HepG2 (cell line): Measurements from ENCODE around the gene PEX10.

Source experiments
- CENPT ChIP-seq: sonication (generic); formaldehyde crosslinking; IDR thresholded peaks from 2 replicates; pipeline ENCODE4 v1.8.0; 2022; ENCODE audit warnings: low read depth, mild to moderate bottlenecking, moderate library complexity, missing genetic modification reagents
- HDAC2 ChIP-seq: sonication (generic); formaldehyde crosslinking; IDR thresholded peaks from 2 replicates; pipeline ENCODE4 v1.4.0; 2020; ENCODE audit warnings: missing genetic modification reagents
- JUND ChIP-seq: sonication (generic); formaldehyde crosslinking; IDR thresholded peaks from 2 replicates; pipeline ENCODE4 v1.8.0; 2022; ENCODE audit warnings: mild to moderate bottlenecking, missing genetic modification reagents
- MLLT10 ChIP-seq: sonication (generic); formaldehyde crosslinking; IDR thresholded peaks from 2 replicates; pipeline ENCODE4 v1.4.0; 2020; ENCODE audit warnings: missing genetic modification reagents
- MTF1 ChIP-seq: sonication (generic); formaldehyde crosslinking; IDR thresholded peaks from 2 replicates; pipeline ENCODE4 v1.5.0; 2020; ENCODE audit warnings: missing genetic modification reagents
- MYC ChIP-seq: sonication (generic); formaldehyde crosslinking; IDR thresholded peaks from 2 replicates; pipeline ENCODE4 v1.9.0; 2021; ENCODE audit warnings: missing genetic modification reagents, borderline replicate concordance
- NFRKB ChIP-seq: fragments of 450-650 bp; IDR thresholded peaks from 2 replicates; pipeline ENCODE4 v1.6.1; 2017
- NR1H2 ChIP-seq: sonication (generic); formaldehyde crosslinking; IDR thresholded peaks from 2 replicates; pipeline ENCODE4 v1.8.1; 2022; ENCODE audit warnings: low read depth, missing genetic modification reagents, borderline replicate concordance
- SIN3A ChIP-seq: IDR thresholded peaks from 2 replicates; pipeline ENCODE4 v1.6.1; 2011; ENCODE audit warnings: low read depth, mild to moderate bottlenecking, control low read depth, low read length, borderline replicate concordance
- TF ChIP-seq, protein P1 (sequence below): sonication (generic); formaldehyde crosslinking; IDR thresholded peaks from 2 replicates; pipeline ENCODE4 v1.5.1; 2020; ENCODE audit warnings: mild to moderate bottlenecking, missing genetic modification reagents, moderate library complexity
- TF ChIP-seq, protein P2 (sequence below): sonication (generic); formaldehyde crosslinking; IDR thresholded peaks from 2 replicates; pipeline ENCODE4 v1.4.0; 2020; ENCODE audit warnings: mild to moderate bottlenecking, missing genetic modification reagents
- TF ChIP-seq, protein P3 (sequence below): fragments of 450-650 bp; IDR thresholded peaks from 2 replicates; pipeline ENCODE4 v1.6.1; 2017; ENCODE audit warnings: mild to moderate bottlenecking
- TF ChIP-seq, protein P4 (sequence below): sonication (generic); formaldehyde crosslinking; IDR thresholded peaks from 2 replicates; pipeline ENCODE4 v1.4.0; 2020; ENCODE audit warnings: missing genetic modification reagents
- TF ChIP-seq, protein P5 (sequence below): sonication (generic); formaldehyde crosslinking; IDR thresholded peaks from 2 replicates; pipeline ENCODE4 v1.4.0; 2020; ENCODE audit warnings: missing genetic modification reagents

DNA sequence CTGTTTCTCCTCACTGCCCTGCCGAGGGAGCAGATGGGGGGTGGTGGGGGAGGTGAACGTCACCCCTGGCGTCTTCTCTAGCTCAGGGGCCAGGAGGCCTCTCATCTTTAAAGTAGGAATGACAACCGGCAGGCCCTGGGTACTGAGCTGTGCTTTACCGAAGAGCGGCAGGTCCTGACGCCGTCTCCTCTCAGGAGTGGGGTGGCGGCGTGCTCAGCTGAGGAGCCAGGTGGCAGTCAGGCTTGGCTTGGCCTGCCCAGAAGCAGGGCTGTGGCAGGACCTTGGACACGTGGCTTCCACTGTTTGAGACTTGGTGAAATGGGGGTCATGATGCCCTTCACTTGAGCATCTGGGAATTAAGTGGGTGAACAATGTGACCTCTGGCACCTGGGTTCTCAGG lies 17.6 kb downstream of the PEX10 start:
- TF ChIP-seq HDAC2 (CRISPR knock-in tag) (no peak), SIN3A (no peak), NR1H2 (CRISPR knock-in tag) (no peak), CENPT (CRISPR knock-in tag) (no peak), MLLT10 (CRISPR knock-in tag) (no peak), NFRKB (no peak), MTF1 (CRISPR knock-in tag) (no peak), MYC (CRISPR knock-in tag) (no peak), JUND (CRISPR knock-in tag) (no peak)
- TF ChIP-seq, protein P1, sequence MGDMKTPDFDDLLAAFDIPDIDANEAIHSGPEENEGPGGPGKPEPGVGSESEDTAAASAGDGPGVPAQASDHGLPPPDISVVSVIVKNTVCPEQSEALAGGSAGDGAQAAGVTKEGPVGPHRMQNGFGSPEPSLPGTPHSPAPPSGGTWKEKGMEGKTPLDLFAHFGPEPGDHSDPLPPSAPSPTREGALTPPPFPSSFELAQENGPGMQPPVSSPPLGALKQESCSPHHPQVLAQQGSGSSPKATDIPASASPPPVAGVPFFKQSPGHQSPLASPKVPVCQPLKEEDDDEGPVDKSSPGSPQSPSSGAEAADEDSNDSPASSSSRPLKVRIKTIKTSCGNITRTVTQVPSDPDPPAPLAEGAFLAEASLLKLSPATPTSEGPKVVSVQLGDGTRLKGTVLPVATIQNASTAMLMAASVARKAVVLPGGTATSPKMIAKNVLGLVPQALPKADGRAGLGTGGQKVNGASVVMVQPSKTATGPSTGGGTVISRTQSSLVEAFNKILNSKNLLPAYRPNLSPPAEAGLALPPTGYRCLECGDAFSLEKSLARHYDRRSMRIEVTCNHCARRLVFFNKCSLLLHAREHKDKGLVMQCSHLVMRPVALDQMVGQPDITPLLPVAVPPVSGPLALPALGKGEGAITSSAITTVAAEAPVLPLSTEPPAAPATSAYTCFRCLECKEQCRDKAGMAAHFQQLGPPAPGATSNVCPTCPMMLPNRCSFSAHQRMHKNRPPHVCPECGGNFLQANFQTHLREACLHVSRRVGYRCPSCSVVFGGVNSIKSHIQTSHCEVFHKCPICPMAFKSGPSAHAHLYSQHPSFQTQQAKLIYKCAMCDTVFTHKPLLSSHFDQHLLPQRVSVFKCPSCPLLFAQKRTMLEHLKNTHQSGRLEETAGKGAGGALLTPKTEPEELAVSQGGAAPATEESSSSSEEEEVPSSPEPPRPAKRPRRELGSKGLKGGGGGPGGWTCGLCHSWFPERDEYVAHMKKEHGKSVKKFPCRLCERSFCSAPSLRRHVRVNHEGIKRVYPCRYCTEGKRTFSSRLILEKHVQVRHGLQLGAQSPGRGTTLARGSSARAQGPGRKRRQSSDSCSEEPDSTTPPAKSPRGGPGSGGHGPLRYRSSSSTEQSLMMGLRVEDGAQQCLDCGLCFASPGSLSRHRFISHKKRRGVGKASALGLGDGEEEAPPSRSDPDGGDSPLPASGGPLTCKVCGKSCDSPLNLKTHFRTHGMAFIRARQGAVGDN, result no peak
- TF ChIP-seq, protein P2, sequence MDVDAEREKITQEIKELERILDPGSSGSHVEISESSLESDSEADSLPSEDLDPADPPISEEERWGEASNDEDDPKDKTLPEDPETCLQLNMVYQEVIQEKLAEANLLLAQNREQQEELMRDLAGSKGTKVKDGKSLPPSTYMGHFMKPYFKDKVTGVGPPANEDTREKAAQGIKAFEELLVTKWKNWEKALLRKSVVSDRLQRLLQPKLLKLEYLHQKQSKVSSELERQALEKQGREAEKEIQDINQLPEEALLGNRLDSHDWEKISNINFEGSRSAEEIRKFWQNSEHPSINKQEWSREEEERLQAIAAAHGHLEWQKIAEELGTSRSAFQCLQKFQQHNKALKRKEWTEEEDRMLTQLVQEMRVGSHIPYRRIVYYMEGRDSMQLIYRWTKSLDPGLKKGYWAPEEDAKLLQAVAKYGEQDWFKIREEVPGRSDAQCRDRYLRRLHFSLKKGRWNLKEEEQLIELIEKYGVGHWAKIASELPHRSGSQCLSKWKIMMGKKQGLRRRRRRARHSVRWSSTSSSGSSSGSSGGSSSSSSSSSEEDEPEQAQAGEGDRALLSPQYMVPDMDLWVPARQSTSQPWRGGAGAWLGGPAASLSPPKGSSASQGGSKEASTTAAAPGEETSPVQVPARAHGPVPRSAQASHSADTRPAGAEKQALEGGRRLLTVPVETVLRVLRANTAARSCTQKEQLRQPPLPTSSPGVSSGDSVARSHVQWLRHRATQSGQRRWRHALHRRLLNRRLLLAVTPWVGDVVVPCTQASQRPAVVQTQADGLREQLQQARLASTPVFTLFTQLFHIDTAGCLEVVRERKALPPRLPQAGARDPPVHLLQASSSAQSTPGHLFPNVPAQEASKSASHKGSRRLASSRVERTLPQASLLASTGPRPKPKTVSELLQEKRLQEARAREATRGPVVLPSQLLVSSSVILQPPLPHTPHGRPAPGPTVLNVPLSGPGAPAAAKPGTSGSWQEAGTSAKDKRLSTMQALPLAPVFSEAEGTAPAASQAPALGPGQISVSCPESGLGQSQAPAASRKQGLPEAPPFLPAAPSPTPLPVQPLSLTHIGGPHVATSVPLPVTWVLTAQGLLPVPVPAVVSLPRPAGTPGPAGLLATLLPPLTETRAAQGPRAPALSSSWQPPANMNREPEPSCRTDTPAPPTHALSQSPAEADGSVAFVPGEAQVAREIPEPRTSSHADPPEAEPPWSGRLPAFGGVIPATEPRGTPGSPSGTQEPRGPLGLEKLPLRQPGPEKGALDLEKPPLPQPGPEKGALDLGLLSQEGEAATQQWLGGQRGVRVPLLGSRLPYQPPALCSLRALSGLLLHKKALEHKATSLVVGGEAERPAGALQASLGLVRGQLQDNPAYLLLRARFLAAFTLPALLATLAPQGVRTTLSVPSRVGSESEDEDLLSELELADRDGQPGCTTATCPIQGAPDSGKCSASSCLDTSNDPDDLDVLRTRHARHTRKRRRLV (CRISPR knock-in tag), result no peak
- TF ChIP-seq, protein P3, sequence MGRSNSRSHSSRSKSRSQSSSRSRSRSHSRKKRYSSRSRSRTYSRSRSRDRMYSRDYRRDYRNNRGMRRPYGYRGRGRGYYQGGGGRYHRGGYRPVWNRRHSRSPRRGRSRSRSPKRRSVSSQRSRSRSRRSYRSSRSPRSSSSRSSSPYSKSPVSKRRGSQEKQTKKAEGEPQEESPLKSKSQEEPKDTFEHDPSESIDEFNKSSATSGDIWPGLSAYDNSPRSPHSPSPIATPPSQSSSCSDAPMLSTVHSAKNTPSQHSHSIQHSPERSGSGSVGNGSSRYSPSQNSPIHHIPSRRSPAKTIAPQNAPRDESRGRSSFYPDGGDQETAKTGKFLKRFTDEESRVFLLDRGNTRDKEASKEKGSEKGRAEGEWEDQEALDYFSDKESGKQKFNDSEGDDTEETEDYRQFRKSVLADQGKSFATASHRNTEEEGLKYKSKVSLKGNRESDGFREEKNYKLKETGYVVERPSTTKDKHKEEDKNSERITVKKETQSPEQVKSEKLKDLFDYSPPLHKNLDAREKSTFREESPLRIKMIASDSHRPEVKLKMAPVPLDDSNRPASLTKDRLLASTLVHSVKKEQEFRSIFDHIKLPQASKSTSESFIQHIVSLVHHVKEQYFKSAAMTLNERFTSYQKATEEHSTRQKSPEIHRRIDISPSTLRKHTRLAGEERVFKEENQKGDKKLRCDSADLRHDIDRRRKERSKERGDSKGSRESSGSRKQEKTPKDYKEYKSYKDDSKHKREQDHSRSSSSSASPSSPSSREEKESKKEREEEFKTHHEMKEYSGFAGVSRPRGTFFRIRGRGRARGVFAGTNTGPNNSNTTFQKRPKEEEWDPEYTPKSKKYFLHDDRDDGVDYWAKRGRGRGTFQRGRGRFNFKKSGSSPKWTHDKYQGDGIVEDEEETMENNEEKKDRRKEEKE, result no peak
- TF ChIP-seq, protein P4, sequence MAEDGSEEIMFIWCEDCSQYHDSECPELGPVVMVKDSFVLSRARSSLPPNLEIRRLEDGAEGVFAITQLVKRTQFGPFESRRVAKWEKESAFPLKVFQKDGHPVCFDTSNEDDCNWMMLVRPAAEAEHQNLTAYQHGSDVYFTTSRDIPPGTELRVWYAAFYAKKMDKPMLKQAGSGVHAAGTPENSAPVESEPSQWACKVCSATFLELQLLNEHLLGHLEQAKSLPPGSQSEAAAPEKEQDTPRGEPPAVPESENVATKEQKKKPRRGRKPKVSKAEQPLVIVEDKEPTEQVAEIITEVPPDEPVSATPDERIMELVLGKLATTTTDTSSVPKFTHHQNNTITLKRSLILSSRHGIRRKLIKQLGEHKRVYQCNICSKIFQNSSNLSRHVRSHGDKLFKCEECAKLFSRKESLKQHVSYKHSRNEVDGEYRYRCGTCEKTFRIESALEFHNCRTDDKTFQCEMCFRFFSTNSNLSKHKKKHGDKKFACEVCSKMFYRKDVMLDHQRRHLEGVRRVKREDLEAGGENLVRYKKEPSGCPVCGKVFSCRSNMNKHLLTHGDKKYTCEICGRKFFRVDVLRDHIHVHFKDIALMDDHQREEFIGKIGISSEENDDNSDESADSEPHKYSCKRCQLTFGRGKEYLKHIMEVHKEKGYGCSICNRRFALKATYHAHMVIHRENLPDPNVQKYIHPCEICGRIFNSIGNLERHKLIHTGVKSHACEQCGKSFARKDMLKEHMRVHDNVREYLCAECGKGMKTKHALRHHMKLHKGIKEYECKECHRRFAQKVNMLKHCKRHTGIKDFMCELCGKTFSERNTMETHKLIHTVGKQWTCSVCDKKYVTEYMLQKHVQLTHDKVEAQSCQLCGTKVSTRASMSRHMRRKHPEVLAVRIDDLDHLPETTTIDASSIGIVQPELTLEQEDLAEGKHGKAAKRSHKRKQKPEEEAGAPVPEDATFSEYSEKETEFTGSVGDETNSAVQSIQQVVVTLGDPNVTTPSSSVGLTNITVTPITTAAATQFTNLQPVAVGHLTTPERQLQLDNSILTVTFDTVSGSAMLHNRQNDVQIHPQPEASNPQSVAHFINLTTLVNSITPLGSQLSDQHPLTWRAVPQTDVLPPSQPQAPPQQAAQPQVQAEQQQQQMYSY, result no peak
- TF ChIP-seq, protein P5, sequence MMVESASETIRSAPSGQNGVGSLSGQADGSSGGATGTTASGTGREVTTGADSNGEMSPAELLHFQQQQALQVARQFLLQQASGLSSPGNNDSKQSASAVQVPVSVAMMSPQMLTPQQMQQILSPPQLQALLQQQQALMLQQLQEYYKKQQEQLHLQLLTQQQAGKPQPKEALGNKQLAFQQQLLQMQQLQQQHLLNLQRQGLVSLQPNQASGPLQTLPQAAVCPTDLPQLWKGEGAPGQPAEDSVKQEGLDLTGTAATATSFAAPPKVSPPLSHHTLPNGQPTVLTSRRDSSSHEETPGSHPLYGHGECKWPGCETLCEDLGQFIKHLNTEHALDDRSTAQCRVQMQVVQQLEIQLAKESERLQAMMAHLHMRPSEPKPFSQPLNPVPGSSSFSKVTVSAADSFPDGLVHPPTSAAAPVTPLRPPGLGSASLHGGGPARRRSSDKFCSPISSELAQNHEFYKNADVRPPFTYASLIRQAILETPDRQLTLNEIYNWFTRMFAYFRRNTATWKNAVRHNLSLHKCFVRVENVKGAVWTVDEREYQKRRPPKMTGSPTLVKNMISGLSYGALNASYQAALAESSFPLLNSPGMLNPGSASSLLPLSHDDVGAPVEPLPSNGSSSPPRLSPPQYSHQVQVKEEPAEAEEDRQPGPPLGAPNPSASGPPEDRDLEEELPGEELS (CRISPR knock-in tag), result no peak
